ENCODE results near the gene ACP6. TPM values are rescaled to one million over a fixed set of nuclear protein-coding genes. Genes with fewer than 3 reads are reported as not detected.

ACP6 gene
- total RNA-seq (9.5 TPM), polyA plus RNA-seq (25.0 TPM)
- long read RNA-seq, donor 1, result 0 reads
- long read RNA-seq, donor 2, full-length matches to known transcripts, result 5 of 5 reads
- long read RNA-seq, donor 2, partial matches to known transcripts, result 0 of 5 reads
- long read RNA-seq, donor 2, other reads (novel, unspliced or antisense), result 0 of 5 reads
- long read RNA-seq, donor 3, full-length matches to known transcripts, result 3 of 3 reads
- long read RNA-seq, donor 3, partial matches to known transcripts, result 0 of 3 reads
- long read RNA-seq, donor 3, other reads (novel, unspliced or antisense), result 0 of 3 reads
- long read RNA-seq, donor 4, full-length matches to known transcripts, result 1 of 1 reads
- long read RNA-seq, donor 4, partial matches to known transcripts, result 0 of 1 reads
- long read RNA-seq, donor 4, other reads (novel, unspliced or antisense), result 0 of 1 reads
- long read RNA-seq, donor 5, full-length matches to known transcripts, result 4 of 4 reads
- long read RNA-seq, donor 5, partial matches to known transcripts, result 0 of 4 reads
- long read RNA-seq, donor 5, other reads (novel, unspliced or antisense), result 0 of 4 reads
- long read RNA-seq, donor 6, full-length matches to known transcripts, result 2 of 2 reads
- long read RNA-seq, donor 6, partial matches to known transcripts, result 0 of 2 reads
- long read RNA-seq, donor 6, other reads (novel, unspliced or antisense), result 0 of 2 reads
- long read RNA-seq, donor 7, full-length matches to known transcripts, result 3 of 3 reads
- long read RNA-seq, donor 7, partial matches to known transcripts, result 0 of 3 reads
- long read RNA-seq, donor 7, other reads (novel, unspliced or antisense), result 0 of 3 reads
- long read RNA-seq, donor 8, full-length matches to known transcripts, result 1 of 1 reads
- long read RNA-seq, donor 8, partial matches to known transcripts, result 0 of 1 reads
- long read RNA-seq, donor 8, other reads (novel, unspliced or antisense), result 0 of 1 reads
- long read RNA-seq, donor 9, full-length matches to known transcripts, result 1 of 1 reads
- long read RNA-seq, donor 9, partial matches to known transcripts, result 0 of 1 reads
- long read RNA-seq, donor 9, other reads (novel, unspliced or antisense), result 0 of 1 reads
- long read RNA-seq, donor 10, result 0 reads

- Histone ChIP-seq H3K4me1 (ENCODE audit: control insufficient read depth in 2 of 2, insufficient read depth in 2 of 2, low read length in 2 of 2) (peaks cover 4 to 10% of the 10 kb centered on the region in 2 donors), H3K36me3 (ENCODE audit: control insufficient read depth in 2 of 2, insufficient read depth in 2 of 2, low read length in 1 of 2) (no peaks in the 10 kb centered on the region), H3K27ac (ENCODE audit: low read depth in 1 of 2, low read length in 1 of 2) (peak within 1 kb of the TSS; percentile 72 to 76), H3K9me3 (ENCODE audit: control insufficient read depth in 2 of 2, insufficient read depth in 1 of 2, low read length in 1 of 2) (no peaks in the 10 kb centered on the region), H3K4me3 (ENCODE audit: low read length in 2 of 2) (peak within 1 kb of the TSS; percentile 75 to 79), H3K27me3 (ENCODE audit: control insufficient read depth in 2 of 2, insufficient read depth in 1 of 2, low read length in 1 of 2) (peaks cover 0 to 4% of the 10 kb centered on the region in 2 donors)
- peak; percentile 80 to 96 (median 89) for DNase-seq (ENCODE audit: low read depth in 6 of 9, low spot score in 9 of 9)
- WGBS, result under 1% methylated on average over 36 of the region's 36 CpGs
Measured at GRCh38 chr1:147670319-147671001, at the start of gene ACP6. TSS of gene ACP6 (minus strand) at chr1:147670524. CDS start at chr1:147670048, 476 bp downstream.

DNA sequence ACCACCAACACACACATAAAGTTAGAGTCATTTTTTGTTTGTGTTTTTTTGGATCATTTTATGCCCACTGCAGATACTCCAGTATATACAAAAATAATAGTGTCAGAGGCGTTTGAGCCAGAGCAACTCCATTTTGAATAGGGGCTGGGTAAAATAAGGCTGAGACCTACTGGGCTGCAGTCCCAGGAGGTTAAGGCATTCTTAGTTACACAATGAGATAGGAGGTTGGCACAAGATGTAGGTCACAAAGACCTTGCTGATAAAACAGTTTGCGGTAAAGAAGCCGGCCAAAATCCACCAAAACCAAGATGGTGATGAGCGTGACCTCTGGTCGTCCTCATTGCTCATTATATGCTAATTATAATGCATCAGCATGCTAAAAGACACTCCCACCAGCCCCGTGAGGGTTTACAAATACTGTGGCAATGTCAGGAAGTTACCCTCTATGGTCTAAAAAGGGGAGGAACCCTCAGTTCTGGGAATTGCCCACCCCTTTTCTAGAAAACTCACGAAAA lies 49.4 kb upstream of the ACP6 start:
- Histone ChIP-seq H3K4me1 (ENCODE audit: control insufficient read depth in 2 of 2, insufficient read depth in 2 of 2, low read length in 2 of 2) (peaks cover 0 to 2% of the 10 kb centered on the region in 2 donors), H3K36me3 (ENCODE audit: control insufficient read depth in 2 of 2, insufficient read depth in 2 of 2, low read length in 1 of 2) (no peaks in the 10 kb centered on the region), H3K27ac (ENCODE audit: low read depth in 1 of 2, low read length in 1 of 2) (no peak overlapping the region), H3K4me3 (ENCODE audit: low read length in 2 of 2) (no peak overlapping the region), H3K9me3 (ENCODE audit: control insufficient read depth in 2 of 2, insufficient read depth in 1 of 2, low read length in 1 of 2) (peaks cover 0 to 9% of the 10 kb centered on the region in 2 donors), H3K27me3 (ENCODE audit: control insufficient read depth in 2 of 2, insufficient read depth in 1 of 2, low read length in 1 of 2) (peaks cover 0 to 3% of the 10 kb centered on the region in 2 donors)
- WGBS, result 89% methylated on average over 7 of the region's 7 CpGs
- DNase-seq (ENCODE audit: low read depth in 6 of 9, low spot score in 9 of 9), result no peak

GRCh38 chr1:147719029-147719698 lies 48.8 kb upstream of the ACP6 start:
- Histone ChIP-seq H3K4me3 (ENCODE audit: low read length in 2 of 2) (no peak overlapping the region), H3K9me3 (ENCODE audit: control insufficient read depth in 2 of 2, insufficient read depth in 1 of 2, low read length in 1 of 2) (peaks cover 0 to 9% of the 10 kb centered on the region in 2 donors), H3K36me3 (ENCODE audit: control insufficient read depth in 2 of 2, insufficient read depth in 2 of 2, low read length in 1 of 2) (no peaks in the 10 kb centered on the region), H3K27ac (ENCODE audit: low read depth in 1 of 2, low read length in 1 of 2) (no peak overlapping the region), H3K27me3 (ENCODE audit: control insufficient read depth in 2 of 2, insufficient read depth in 1 of 2, low read length in 1 of 2) (peaks cover 0 to 3% of the 10 kb centered on the region in 2 donors), H3K4me1 (ENCODE audit: control insufficient read depth in 2 of 2, insufficient read depth in 2 of 2, low read length in 2 of 2) (peaks cover 0 to 2% of the 10 kb centered on the region in 2 donors)
- peak in 1 of 9 donors; percentile 10 for DNase-seq (ENCODE audit: low read depth in 6 of 9, low spot score in 9 of 9)
- 88% methylated on average over 7 of the region's 7 CpGs for WGBS

GRCh38 chr1:147717706-147718097 lies 47.4 kb upstream of the ACP6 start:
- Histone ChIP-seq H3K9me3 (ENCODE audit: control insufficient read depth in 2 of 2, insufficient read depth in 1 of 2, low read length in 1 of 2) (peaks cover 0 to 9% of the 10 kb centered on the region in 2 donors), H3K4me1 (ENCODE audit: control insufficient read depth in 2 of 2, insufficient read depth in 2 of 2, low read length in 2 of 2) (peaks cover 0 to 2% of the 10 kb centered on the region in 2 donors), H3K36me3 (ENCODE audit: control insufficient read depth in 2 of 2, insufficient read depth in 2 of 2, low read length in 1 of 2) (no peaks in the 10 kb centered on the region), H3K27me3 (ENCODE audit: control insufficient read depth in 2 of 2, insufficient read depth in 1 of 2, low read length in 1 of 2) (peaks cover 0 to 3% of the 10 kb centered on the region in 2 donors), H3K4me3 (ENCODE audit: low read length in 2 of 2) (no peak overlapping the region), H3K27ac (ENCODE audit: low read depth in 1 of 2, low read length in 1 of 2) (no peak overlapping the region)
- no peak for DNase-seq (ENCODE audit: low read depth in 6 of 9, low spot score in 9 of 9)
- WGBS, result 39% methylated on average over 4 of the region's 4 CpGs

GRCh38 chr1:147717051-147717705 lies 46.9 kb upstream of the ACP6 start:
- H3K4me3 ChIP-seq (ENCODE audit: low read length in 2 of 2), result no peak overlapping the region
- peaks cover 0 to 9% of the 10 kb centered on the region in 2 donors for H3K9me3 ChIP-seq (ENCODE audit: control insufficient read depth in 2 of 2, insufficient read depth in 1 of 2, low read length in 1 of 2)
- no peaks in the 10 kb centered on the region for H3K36me3 ChIP-seq (ENCODE audit: control insufficient read depth in 2 of 2, insufficient read depth in 2 of 2, low read length in 1 of 2)
- peak in 1 of 9 donors; percentile 8 for DNase-seq (ENCODE audit: low read depth in 6 of 9, low spot score in 9 of 9)
- peaks cover 0 to 2% of the 10 kb centered on the region in 2 donors for H3K4me1 ChIP-seq (ENCODE audit: control insufficient read depth in 2 of 2, insufficient read depth in 2 of 2, low read length in 2 of 2)
- H3K27ac ChIP-seq (ENCODE audit: low read depth in 1 of 2, low read length in 1 of 2), result peak overlapping the region in 1 of 2 donors; percentile 47
- 91% methylated on average over 6 of the region's 6 CpGs for WGBS
- peaks cover 0 to 3% of the 10 kb centered on the region in 2 donors for H3K27me3 ChIP-seq (ENCODE audit: control insufficient read depth in 2 of 2, insufficient read depth in 1 of 2, low read length in 1 of 2)

GRCh38 chr1:147712605-147713004 lies 42.3 kb upstream of the ACP6 start:
- no peaks in the 10 kb centered on the region for H3K27me3 ChIP-seq (ENCODE audit: control insufficient read depth in 2 of 2, insufficient read depth in 1 of 2, low read length in 1 of 2)
- H3K4me3 ChIP-seq (ENCODE audit: low read length in 2 of 2), result no peak overlapping the region
- no peak for DNase-seq (ENCODE audit: low read depth in 6 of 9, low spot score in 9 of 9)
- H3K27ac ChIP-seq (ENCODE audit: low read depth in 1 of 2, low read length in 1 of 2), result no peak overlapping the region
- H3K9me3 ChIP-seq (ENCODE audit: control insufficient read depth in 2 of 2, insufficient read depth in 1 of 2, low read length in 1 of 2), result no peaks in the 10 kb centered on the region
- H3K36me3 ChIP-seq (ENCODE audit: control insufficient read depth in 2 of 2, insufficient read depth in 2 of 2, low read length in 1 of 2), result no peaks in the 10 kb centered on the region
- peaks cover 0 to 2% of the 10 kb centered on the region in 2 donors for H3K4me1 ChIP-seq (ENCODE audit: control insufficient read depth in 2 of 2, insufficient read depth in 2 of 2, low read length in 2 of 2)

- peak in 8 of 9 donors; percentile 8 to 71 (median 32) for DNase-seq (ENCODE audit: low read depth in 6 of 9, low spot score in 9 of 9)
- Histone ChIP-seq H3K4me3 (ENCODE audit: low read length in 2 of 2) (no peak overlapping the region), H3K27me3 (ENCODE audit: control insufficient read depth in 2 of 2, insufficient read depth in 1 of 2, low read length in 1 of 2) (no peaks in the 10 kb centered on the region), H3K4me1 (ENCODE audit: control insufficient read depth in 2 of 2, insufficient read depth in 2 of 2, low read length in 2 of 2) (peaks cover 0 to 3% of the 10 kb centered on the region in 2 donors), H3K27ac (ENCODE audit: low read depth in 1 of 2, low read length in 1 of 2) (no peak overlapping the region), H3K36me3 (ENCODE audit: control insufficient read depth in 2 of 2, insufficient read depth in 2 of 2, low read length in 1 of 2) (no peaks in the 10 kb centered on the region), H3K9me3 (ENCODE audit: control insufficient read depth in 2 of 2, insufficient read depth in 1 of 2, low read length in 1 of 2) (no peaks in the 10 kb centered on the region)
- 64% methylated on average over 10 of the region's 10 CpGs for WGBS
Measured at GRCh38 chr1:147700042-147701006, 30.0 kb upstream of the ACP6 start.
